KMS-11 (cell line): ENCODE measurements around the gene RPL7L1.

Experiments used
- H2AFZ ChIP-seq: fragments of 200-600 bp; sonication (generic); 2 replicates; pipeline ENCODE4 v1.6.1; 2016; ENCODE audit warnings: antibody characterized with exemption, mixed run types, low read depth
- H3K27ac ChIP-seq: fragments of 200-600 bp; sonication (generic); 2 replicates; pipeline ENCODE4 v1.6.1; 2016; ENCODE audit warnings: mild to moderate bottlenecking, mixed run types
- H3K27me3 ChIP-seq: fragments of 200-600 bp; sonication (generic); 2 replicates; pipeline ENCODE4 v1.6.1; 2017; ENCODE audit warnings: mild to moderate bottlenecking, low read depth, mixed run types, moderate library complexity; ENCODE audit not compliant: insufficient read depth
- H3K36me3 ChIP-seq: fragments of 200-600 bp; sonication (generic); 2 replicates; pipeline ENCODE4 v1.6.1; 2017; ENCODE audit warnings: mild to moderate bottlenecking, mixed run types; ENCODE audit not compliant: insufficient read depth
- H3K4me1 ChIP-seq: fragments of 200-600 bp; sonication (generic); 2 replicates; pipeline ENCODE4 v1.6.1; 2016; ENCODE audit warnings: mild to moderate bottlenecking, low read depth, mixed run types; ENCODE audit not compliant: poor library complexity, severe bottlenecking
- H3K4me2 ChIP-seq: fragments of 200-600 bp; sonication (generic); 2 replicates; pipeline ENCODE4 v1.7.0; 2016; ENCODE audit warnings: mild to moderate bottlenecking, mixed run types
- H3K4me3 ChIP-seq: fragments of 200-600 bp; sonication (generic); IDR thresholded peaks from 2 replicates; pipeline ENCODE4 v1.6.1; 2017; ENCODE audit warnings: low read depth, low read length, mixed read lengths; ENCODE audit not compliant: insufficient read depth
- H3K79me2 ChIP-seq: fragments of 200-600 bp; sonication (generic); 2 replicates; pipeline ENCODE4 v1.6.1; 2016; ENCODE audit warnings: low read depth, mixed run types; ENCODE audit not compliant: insufficient read depth
- H3K9ac ChIP-seq: fragments of 200-600 bp; sonication (generic); 2 replicates; pipeline ENCODE4 v1.6.1; 2016; ENCODE audit warnings: mild to moderate bottlenecking, mixed run types
- H4K20me1 ChIP-seq: fragments of 200-600 bp; sonication (generic); 2 replicates; pipeline ENCODE4 v1.6.1; 2016; ENCODE audit warnings: mild to moderate bottlenecking, mixed run types; ENCODE audit not compliant: insufficient read depth
- TF ChIP-seq, protein P1 (sequence below): fragments of 200-600 bp; sonication (generic); conservative IDR thresholded peaks from 2 replicates; pipeline ENCODE4 v1.6.1; 2017; ENCODE audit warnings: low read depth, mild to moderate bottlenecking, antibody characterized with exemption, low read length, moderate library complexity, mixed read lengths

The RPL7L1 gene

DNA sequence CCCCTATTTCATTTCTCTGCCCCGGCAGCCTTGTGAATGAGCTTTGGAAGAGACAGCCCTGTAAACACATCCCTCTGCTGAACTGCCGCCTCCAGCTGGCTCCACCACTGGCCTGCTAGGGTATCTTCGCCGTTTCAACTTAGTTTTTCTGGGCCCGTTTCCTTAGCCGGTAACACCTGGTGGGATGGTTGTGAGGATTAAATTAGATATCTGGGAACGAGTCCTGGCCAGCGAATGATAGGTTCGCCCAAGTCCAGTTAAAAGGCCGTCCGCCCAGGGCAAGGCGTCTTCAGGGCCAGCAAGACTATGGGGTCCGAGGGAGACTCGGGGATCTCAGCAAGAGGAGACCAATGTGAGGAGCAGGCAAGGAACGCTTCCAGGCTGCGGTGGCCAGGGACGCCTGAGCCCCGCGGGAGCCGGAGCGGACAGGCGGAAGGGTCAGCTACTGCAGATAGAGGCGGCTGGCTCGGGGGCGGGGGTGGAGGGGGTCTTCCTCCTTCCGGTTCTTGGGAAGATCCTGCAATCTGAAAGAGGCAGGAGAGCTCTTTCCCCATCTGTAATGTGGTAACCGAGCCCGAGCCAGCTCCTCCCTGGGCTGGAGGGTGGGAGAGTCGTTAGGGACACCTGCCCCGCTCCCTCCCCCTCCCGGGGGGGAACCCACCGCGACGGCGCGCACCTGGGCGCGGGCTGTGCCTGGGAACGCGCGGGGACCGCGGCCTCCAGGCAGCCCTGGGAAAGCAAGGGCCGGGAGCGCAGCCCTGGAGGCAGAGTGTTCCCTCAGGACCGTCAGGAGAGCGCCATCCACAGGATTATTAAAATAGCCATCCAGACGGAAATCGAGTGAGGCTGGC is 32.0 kb downstream of the RPL7L1 start:
- Histone ChIP-seq H4K20me1 (no peaks in the 10 kb centered on the region), H3K4me2 (no peak overlapping the region), H2AFZ (no peak overlapping the region), H3K27me3 (peaks cover 2% of the 10 kb centered on the region; the same call in 1 of the 2 replicates), H3K36me3 (no peaks in the 10 kb centered on the region), H3K27ac (no peak overlapping the region), H3K9ac (no peak overlapping the region), H3K79me2 (no peaks in the 10 kb centered on the region), H3K4me3 (no peak overlapping the region), H3K4me1 (peaks cover 8% of the 10 kb centered on the region)
- TF ChIP-seq, protein P1, sequence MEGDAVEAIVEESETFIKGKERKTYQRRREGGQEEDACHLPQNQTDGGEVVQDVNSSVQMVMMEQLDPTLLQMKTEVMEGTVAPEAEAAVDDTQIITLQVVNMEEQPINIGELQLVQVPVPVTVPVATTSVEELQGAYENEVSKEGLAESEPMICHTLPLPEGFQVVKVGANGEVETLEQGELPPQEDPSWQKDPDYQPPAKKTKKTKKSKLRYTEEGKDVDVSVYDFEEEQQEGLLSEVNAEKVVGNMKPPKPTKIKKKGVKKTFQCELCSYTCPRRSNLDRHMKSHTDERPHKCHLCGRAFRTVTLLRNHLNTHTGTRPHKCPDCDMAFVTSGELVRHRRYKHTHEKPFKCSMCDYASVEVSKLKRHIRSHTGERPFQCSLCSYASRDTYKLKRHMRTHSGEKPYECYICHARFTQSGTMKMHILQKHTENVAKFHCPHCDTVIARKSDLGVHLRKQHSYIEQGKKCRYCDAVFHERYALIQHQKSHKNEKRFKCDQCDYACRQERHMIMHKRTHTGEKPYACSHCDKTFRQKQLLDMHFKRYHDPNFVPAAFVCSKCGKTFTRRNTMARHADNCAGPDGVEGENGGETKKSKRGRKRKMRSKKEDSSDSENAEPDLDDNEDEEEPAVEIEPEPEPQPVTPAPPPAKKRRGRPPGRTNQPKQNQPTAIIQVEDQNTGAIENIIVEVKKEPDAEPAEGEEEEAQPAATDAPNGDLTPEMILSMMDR: no peak

DNA sequence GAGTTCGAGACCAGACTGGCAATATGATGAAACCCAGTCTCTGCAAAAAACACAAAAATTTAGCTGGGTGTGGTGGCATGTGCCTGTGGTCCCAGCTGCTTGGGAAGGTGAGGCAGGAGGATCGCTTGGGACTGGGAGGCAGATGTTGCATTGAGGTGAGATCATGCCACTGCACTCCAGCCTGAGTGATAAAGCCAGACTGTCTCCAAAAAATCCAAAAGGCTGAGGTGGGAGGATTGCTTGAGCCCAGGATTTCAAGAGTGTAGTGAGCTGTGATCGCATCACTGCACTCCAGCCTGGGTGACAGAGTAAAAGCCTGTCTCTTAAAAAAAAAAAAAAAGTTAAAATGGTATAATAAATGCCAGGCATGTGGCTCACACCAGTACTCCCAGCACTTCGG is 35.1 kb downstream of the RPL7L1 start:
- Histone ChIP-seq H3K79me2 (no peaks in the 10 kb centered on the region), H4K20me1 (no peaks in the 10 kb centered on the region), H3K27ac (no peak overlapping the region), H3K4me2 (no peak overlapping the region), H3K4me3 (no peak overlapping the region), H3K36me3 (no peaks in the 10 kb centered on the region), H3K4me1 (peaks cover 8% of the 10 kb centered on the region), H2AFZ (no peak overlapping the region), H3K27me3 (peaks cover 2% of the 10 kb centered on the region; the same call in 1 of the 2 replicates), H3K9ac (no peak overlapping the region)
- TF ChIP-seq, protein P1: no peak

DNA sequence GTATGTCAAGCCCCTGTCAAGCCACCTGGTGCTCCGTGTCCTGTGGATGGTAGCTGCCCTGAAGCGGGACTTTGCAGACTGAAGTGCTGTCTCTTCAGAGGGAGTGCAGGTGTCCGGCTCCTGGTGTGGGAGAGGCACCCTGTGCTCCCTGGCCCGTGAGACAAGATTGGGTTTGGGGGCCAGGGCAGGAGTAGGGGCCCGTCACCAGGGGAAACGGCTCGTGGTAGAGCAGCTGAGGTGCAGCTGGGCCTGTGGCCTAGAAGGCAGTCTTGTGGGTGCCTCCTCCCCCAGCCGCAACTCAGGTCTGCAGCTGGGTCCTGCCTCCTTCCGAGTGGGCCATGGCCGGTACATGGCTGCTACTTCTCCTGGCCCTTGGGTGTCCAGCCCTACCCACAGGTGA is 36.3 kb downstream of the RPL7L1 start, which contains the start of gene PTCRA:
Gene PTCRA (plus strand): TSS at position 322 of the 400 bp plus-strand sequence. CDS start 17 bp downstream, at position 339.
- Histone ChIP-seq H2AFZ (no peak within 1 kb of the TSS), H3K36me3 (no peaks in the 10 kb centered on the region), H3K27ac (no peak within 1 kb of the TSS), H4K20me1 (no peaks in the 10 kb centered on the region), H3K27me3 (peaks cover 2% of the 10 kb centered on the region; the same call in 1 of the 2 replicates), H3K9ac (no peak within 1 kb of the TSS), H3K79me2 (no peaks in the 10 kb centered on the region), H3K4me1 (peaks cover 8% of the 10 kb centered on the region), H3K4me3 (no peak within 1 kb of the TSS), H3K4me2 (no peak within 1 kb of the TSS)
- TF ChIP-seq, protein P1: no peak

DNA sequence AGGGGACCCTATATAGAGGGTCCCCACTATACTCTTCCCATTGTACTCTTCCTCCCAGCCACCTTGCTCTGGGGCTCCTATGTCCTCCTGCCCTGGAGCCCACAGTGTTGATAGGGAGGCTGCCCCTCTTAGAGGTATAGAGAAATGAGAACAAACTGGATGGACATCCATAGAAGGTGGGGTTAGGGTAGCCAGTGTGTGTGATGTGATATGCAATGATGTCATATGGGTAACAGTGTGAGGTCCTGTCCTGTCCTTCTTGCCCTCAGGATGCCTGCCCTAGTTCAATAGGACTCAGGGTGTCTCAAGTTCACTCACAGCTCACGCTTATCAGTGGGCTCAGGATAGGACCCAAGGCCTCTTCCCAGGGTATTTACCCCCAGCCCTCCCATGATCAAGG is 36.9 kb downstream of the RPL7L1 start:
- H3K9ac ChIP-seq: no peak overlapping the region
- H3K79me2 ChIP-seq: no peaks in the 10 kb centered on the region
- H2AFZ ChIP-seq: no peak overlapping the region
- no peaks in the 10 kb centered on the region for H3K36me3 ChIP-seq
- H3K4me3 ChIP-seq: no peak overlapping the region
- TF ChIP-seq, protein P1: no peak
- no peak overlapping the region for H3K27ac ChIP-seq
- H3K4me2 ChIP-seq: no peak overlapping the region
- H3K4me1 ChIP-seq: peaks cover 8% of the 10 kb centered on the region
- peaks cover 2% of the 10 kb centered on the region; the same call in 1 of the 2 replicates for H3K27me3 ChIP-seq
- no peaks in the 10 kb centered on the region for H4K20me1 ChIP-seq
